Psoas muscle (tissue), 8 donors: ENCODE results near the gene HAGHL. TPM values are rescaled to one million over a fixed set of nuclear protein-coding genes. Genes with fewer than 3 reads are reported as not detected.

Source experiments
- ATAC-seq, 4 donors: fragments of 200-7000 bp; cut with Tn5 transposase; one replicate each; pipeline ENCODE4 v1.9.1; 2020; ENCODE audit warnings: moderate library complexity in 3 of 4, mild to moderate bottlenecking in 2 of 4
- DNase-seq, 2 donors: peaks; one replicate each; pipeline ENCODE4 v3.0.0-alpha.2; 2020
- H3K27ac ChIP-seq: fragments of 200-600 bp; one replicate; pipeline ENCODE4 v1.8.0; 2022
- H3K27me3 ChIP-seq, 3 donors: fragments of 200-600 bp in 1 of 3; one replicate each; pipeline versions ENCODE4 v1.6.1 to v1.8.0; 2013 to 2022; ENCODE audit warnings: low read length in 2 of 3, mild to moderate bottlenecking in 2 of 3, moderate library complexity in 1 of 3; ENCODE audit not compliant: insufficient read depth in 3 of 3
- H3K36me3 ChIP-seq, 2 donors: fragments of 200-600 bp in 1 of 2; one replicate each; pipeline versions ENCODE4 v1.6.1 to v1.8.0; 2013 to 2022; ENCODE audit warnings: low read depth in 1 of 2, mild to moderate bottlenecking in 1 of 2, moderate library complexity in 1 of 2; ENCODE audit not compliant: insufficient read depth in 1 of 2
- H3K4me1 ChIP-seq: fragments of 200-600 bp; one replicate; pipeline ENCODE4 v1.8.0; 2022
- H3K4me3 ChIP-seq: fragments of 200-600 bp; one replicate; pipeline ENCODE4 v1.8.0; 2022; ENCODE audit warnings: mild to moderate bottlenecking
- H3K9me3 ChIP-seq: fragments of 200-600 bp; one replicate; pipeline ENCODE4 v1.8.0; 2022
- WGBS, 3 donors: extraction: QIAGEN DNeasy Blood & Tissue Kit; methylation state at CpG; one replicate each; pipeline versions ENCODE4 v1.1.6 to v1.1.7; 2013; 5-methylcytosine and 5-hydroxymethylcytosine counted together
- intact Hi-C, 2 donors: fragments of 100-400 bp; cut with DNase I; formaldehyde crosslinking; loops; one replicate each; pipeline versions ENCODE4 v1.11.0 to v1.14.2; 2022
- polyA plus RNA-seq, 3 donors: library from polyadenylated mRNA; stranded (reverse); fragments of 200-250 nt; gene quantifications; one replicate each; pipeline ENCODE4 v1.2.3, GENCODE V29; 2013
- total RNA-seq, 4 donors: library from RNA; stranded (reverse); fragmentation: NEBNext Ultra II Directional in 2 of 4; extraction: Animal tissue kit (Norgen Biotek cat#: 25700) in 2 of 4; gene quantifications; one replicate each; pipeline versions ENCODE4 v1.2.1 to v1.2.4, GENCODE V29; 2021 to 2023
- TF ChIP-seq, protein P1 (sequence below): fragments of 200-600 bp; IDR thresholded peaks from one replicate; pipeline ENCODE4 v1.8.0; 2022; ENCODE audit warnings: antibody characterized with exemption
- donor health status: healthy with polysubstance abuse.
- donor health status: DM: no; HTN: no; CAD: no; lungs with moderate emphysema.
- donor health status: Bipolar disorder and iron deficiency.
- donor health status: healthy.
- donor health status: DM: yes; HTN: yes; CAD: no.
- donor health status: DM: no; HTN: no; CAD: no.
- donor health status: DM: no; HTN: no; CAD: no.
- donor health status: DM: yes; HTN: yes; CAD: no.

The HAGHL gene
- total and polyA plus RNA-seq, 7 donors, result 0.38 to 4.4 (median 0.58) TPM

DNA sequence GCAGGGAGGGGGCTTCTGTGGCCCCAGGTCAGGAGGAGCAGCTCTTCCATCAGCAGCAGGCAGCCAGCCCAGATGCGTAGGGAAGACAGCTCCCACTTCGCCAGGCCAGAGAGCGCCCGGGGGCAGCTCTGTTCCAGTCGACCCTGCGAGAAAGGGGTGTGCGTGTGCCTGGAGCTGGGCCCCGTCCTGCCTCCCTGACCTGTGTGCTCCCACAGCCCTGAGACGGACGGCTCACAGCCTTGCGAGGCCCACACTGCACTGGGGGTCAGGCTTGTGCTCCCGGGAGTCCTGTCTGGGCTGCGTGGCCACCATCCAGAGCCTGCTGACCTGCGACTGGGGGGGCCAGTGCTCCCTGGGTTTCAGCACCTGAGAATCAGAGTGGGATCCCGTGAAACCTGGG, 33.2 kb downstream of the HAGHL start:
- 60 to 62% (median 61%) methylated on average over 14 to 15 of the region's 15 CpGs for WGBS, 3 donors
- Histone ChIP-seq H3K4me1 (no peaks in the 10 kb centered on the region), H3K27me3 (peaks cover 0 to 48% (median 12%) of the 10 kb centered on the region in 3 donors), H3K36me3 (no peaks in the 10 kb centered on the region), H3K27ac (no peak overlapping the region), H3K4me3 (no peak overlapping the region), H3K9me3 (no peaks in the 10 kb centered on the region)
- ATAC-seq (no peak), DNase-seq (no peak)
- TF ChIP-seq, protein P1, sequence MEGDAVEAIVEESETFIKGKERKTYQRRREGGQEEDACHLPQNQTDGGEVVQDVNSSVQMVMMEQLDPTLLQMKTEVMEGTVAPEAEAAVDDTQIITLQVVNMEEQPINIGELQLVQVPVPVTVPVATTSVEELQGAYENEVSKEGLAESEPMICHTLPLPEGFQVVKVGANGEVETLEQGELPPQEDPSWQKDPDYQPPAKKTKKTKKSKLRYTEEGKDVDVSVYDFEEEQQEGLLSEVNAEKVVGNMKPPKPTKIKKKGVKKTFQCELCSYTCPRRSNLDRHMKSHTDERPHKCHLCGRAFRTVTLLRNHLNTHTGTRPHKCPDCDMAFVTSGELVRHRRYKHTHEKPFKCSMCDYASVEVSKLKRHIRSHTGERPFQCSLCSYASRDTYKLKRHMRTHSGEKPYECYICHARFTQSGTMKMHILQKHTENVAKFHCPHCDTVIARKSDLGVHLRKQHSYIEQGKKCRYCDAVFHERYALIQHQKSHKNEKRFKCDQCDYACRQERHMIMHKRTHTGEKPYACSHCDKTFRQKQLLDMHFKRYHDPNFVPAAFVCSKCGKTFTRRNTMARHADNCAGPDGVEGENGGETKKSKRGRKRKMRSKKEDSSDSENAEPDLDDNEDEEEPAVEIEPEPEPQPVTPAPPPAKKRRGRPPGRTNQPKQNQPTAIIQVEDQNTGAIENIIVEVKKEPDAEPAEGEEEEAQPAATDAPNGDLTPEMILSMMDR, result no peak
- intact Hi-C loops, result no loop called here

DNA sequence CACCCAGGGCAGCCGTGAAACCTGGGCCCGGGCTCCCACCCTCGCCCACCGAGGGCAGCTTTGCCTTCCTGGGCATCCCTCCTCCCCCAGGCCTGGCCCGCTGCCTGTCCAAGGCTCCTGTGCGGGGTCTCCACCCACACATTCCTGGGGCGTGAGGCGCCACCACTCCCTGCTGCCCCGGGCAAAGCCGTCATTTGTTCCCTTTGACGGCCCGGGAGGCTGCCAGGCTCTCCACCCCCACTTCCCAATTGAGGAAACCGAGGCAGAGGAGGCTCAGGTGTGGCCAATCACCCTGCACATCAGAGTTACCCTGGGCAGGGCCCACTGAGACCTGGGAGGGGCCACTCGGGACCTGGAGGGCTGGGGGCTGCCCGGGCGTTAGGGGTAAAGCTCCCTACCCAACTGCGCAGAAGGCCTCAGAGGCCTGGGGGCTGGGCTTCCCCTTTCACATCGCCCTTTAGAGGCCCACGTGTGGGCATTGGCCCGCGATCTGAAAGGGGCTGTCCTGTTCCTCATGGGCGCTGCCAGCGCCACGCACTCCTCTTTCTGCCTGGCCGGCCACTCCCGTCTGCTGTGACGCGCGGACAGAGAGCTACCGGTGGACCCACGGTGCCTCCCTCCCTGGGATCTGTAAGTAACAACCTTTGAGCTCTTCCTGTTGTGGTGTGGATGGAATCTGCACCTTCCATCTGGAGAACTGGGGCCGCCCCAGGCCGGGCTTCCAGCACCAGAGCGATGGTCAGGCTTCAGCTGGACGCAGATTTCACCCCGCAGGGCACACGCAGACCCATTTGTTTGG, 33.8 kb downstream of the HAGHL start, which contains the start of gene MSLN:
Gene MSLN (plus strand): TSS at position 190 of the 799 bp plus-strand sequence. CDS start 1,947 bp downstream, outside the sequence.
- TF ChIP-seq, protein P1, result no peak
- Histone ChIP-seq H3K36me3 (no peaks in the 10 kb centered on the region), H3K27me3 (peaks cover 0 to 50% (median 12%) of the 10 kb centered on the region in 3 donors), H3K4me1 (no peaks in the 10 kb centered on the region), H3K27ac (no peak within 1 kb of the TSS), H3K4me3 (no peak within 1 kb of the TSS), H3K9me3 (no peaks in the 10 kb centered on the region)
- intact Hi-C loops, result no loop called here
- ATAC-seq (no peak), DNase-seq (no peak)
- WGBS, 3 donors, result 71 to 76% (median 72%) methylated on average over 37 of the region's 37 CpGs

DNA sequence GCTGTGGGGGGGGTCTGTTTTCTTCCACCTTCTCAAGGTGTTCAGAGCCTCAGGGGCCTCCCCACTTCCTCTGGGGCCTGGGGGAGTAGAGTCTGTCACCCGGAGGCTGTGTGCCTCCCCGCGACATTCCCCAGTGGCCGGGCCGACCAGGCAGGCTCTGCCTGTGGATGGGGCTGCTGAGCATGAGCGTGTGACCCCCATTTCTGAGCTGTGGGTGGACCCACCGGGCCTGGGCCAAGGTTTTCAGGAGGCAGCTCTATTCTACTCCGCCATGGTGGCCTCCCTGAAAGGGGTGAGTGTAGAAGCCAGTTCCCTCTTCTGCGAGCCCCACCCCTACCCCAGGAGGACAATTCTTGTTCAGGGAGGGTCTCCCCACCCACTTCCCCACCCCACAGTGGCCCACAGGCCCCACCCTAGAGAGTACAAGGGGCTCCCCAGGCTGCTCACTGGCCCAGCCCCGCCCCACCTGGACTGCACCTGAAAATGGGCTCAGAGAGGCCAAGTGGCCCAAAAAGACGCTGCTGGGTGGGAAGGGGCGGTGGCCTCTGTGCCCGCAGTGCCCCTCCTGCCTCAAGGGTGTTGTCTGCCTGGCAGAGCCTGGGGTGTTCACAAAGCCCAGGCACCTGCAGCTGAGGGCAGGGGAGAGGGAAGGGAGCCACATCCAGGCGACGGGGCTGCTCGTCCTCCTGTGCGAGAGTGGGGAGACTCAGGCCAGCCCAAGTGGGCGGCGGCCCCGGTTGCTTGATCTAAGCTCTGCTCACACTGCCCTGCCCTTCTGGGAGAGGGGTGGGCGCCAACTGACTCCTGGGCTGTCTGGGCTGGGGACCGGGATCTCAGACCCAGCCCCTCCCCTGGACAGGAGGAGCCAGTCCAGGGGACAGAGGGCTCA, 35.0 kb downstream of the HAGHL start:
- TF ChIP-seq, protein P1, result no peak
- WGBS, 3 donors, result 52 to 59% (median 59%) methylated on average over 19 to 22 of the region's 22 CpGs
- Histone ChIP-seq H3K9me3 (no peaks in the 10 kb centered on the region), H3K27ac (no peak overlapping the region), H3K27me3 (peaks cover 0 to 44% (median 12%) of the 10 kb centered on the region in 3 donors), H3K4me1 (no peaks in the 10 kb centered on the region), H3K4me3 (no peak overlapping the region), H3K36me3 (no peaks in the 10 kb centered on the region)
- DNase-seq, result no peak
- intact Hi-C loops, result no loop called here
- no peak for ATAC-seq

DNA sequence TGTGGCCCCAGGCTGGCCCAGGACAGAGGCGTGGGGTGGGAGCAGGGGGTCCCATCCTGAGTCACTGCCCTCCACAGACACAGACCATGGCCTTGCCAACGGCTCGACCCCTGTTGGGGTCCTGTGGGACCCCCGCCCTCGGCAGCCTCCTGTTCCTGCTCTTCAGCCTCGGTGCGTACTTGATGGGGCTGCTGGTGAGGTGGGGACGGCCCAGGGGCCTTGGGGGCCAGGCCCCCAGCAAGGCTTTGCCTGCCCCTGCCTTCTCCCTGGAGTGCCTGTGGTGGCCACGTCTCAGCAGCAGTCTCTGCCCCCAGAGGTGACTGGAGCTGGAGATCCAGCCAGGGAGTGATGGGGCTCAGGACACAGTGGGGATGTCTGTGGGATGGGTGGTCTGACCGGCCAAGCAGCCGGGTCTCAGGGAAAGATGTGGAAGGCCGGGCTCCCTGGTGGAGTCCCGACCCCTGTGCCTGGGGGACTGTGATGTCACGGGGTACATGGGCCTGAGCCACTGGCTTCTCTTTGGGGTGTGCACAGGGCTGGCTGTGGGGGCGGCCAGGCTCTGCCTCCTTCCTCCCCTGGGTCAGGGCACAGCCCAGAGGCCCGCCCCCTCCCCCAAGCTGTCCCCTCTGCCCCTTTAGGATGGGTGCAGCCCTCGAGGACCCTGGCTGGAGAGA, 35.8 kb downstream of the HAGHL start:
- no peak for DNase-seq
- no peaks in the 10 kb centered on the region for H3K4me1 ChIP-seq
- 61 to 66% (median 63%) methylated on average over 12 to 17 of the region's 17 CpGs for WGBS, 3 donors
- no peak overlapping the region for H3K4me3 ChIP-seq
- H3K9me3 ChIP-seq, result no peaks in the 10 kb centered on the region
- H3K27ac ChIP-seq, result no peak overlapping the region
- H3K36me3 ChIP-seq, result no peaks in the 10 kb centered on the region
- ATAC-seq, result no peak
- intact Hi-C loops, result no loop called here
- peaks cover 0 to 44% (median 12%) of the 10 kb centered on the region in 3 donors for H3K27me3 ChIP-seq
- TF ChIP-seq, protein P1, result no peak
